Osteocyte (in vitro differentiated cells): ENCODE data around the gene BLVRB. TPM values are rescaled to one million over a fixed set of nuclear protein-coding genes. Genes with fewer than 3 reads are reported as not detected.
"Not testable (repeated sequence)": the region's sequence is repeated elsewhere in the genome, so short reads cannot be mapped to it uniquely, and the experiment has no call there.

ENCODE experiments used
- DNase-seq: peaks from one replicate; pipeline ENCODE4 v3.0.0; 2021; ENCODE audit warnings: mixed read lengths; ENCODE audit not compliant: unreplicated experiment; ENCODE audit errors: extremely low spot score
- H3K27ac Mint-ChIP-seq: one replicate; pipeline ENCODE4 v1.8.0; 2021; ENCODE audit warnings: mild to moderate bottlenecking, mixed read lengths; ENCODE audit not compliant: unreplicated experiment
- H3K27me3 Mint-ChIP-seq: one replicate; pipeline ENCODE4 v1.8.0; 2021; ENCODE audit warnings: mixed read lengths; ENCODE audit not compliant: unreplicated experiment
- H3K36me3 Mint-ChIP-seq: one replicate; pipeline ENCODE4 v1.8.0; 2021; ENCODE audit warnings: mixed read lengths; ENCODE audit not compliant: unreplicated experiment
- H3K4me1 Mint-ChIP-seq: one replicate; pipeline ENCODE4 v1.8.0; 2021; ENCODE audit warnings: mixed read lengths; ENCODE audit not compliant: unreplicated experiment
- H3K4me3 Mint-ChIP-seq: one replicate; pipeline ENCODE4 v1.8.0; 2021; ENCODE audit warnings: mild to moderate bottlenecking, moderate library complexity, mixed read lengths; ENCODE audit not compliant: unreplicated experiment
- H3K9me3 Mint-ChIP-seq: one replicate; pipeline ENCODE4 v1.8.0; 2021; ENCODE audit warnings: mixed read lengths; ENCODE audit not compliant: unreplicated experiment
- CTCF ChIP-seq: fragments of 200-600 bp; sonication (generic); IDR thresholded peaks from 2 replicates; pipeline ENCODE4 v1.5.0; 2021; ENCODE audit warnings: antibody characterized with exemption, mild to moderate bottlenecking, moderate library complexity
- total RNA-seq: library from RNA; stranded (reverse); gene quantifications from 2 replicates; pipeline ENCODE4 v1.2.1, GENCODE V29; 2021

BLVRB gene
- total RNA-seq, 1 donor from 2014 or later = 45.6 TPM

- peaks cover 40% of the 10 kb centered on the region for H3K27me3 Mint-ChIP-seq
- H3K4me1 Mint-ChIP-seq = no peaks in the 10 kb centered on the region
- no peaks in the 10 kb centered on the region for H3K36me3 Mint-ChIP-seq
- H3K9me3 Mint-ChIP-seq = no peaks in the 10 kb centered on the region
- DNase-seq = no peak
- TF ChIP-seq CTCF = no peak
- no peak overlapping the region for H3K27ac Mint-ChIP-seq
- no peak overlapping the region for H3K4me3 Mint-ChIP-seq
Observed at GRCh38 chr19:40503320-40503695, 37.8 kb upstream of the BLVRB start.

- H3K4me3 Mint-ChIP-seq = no peak overlapping the region
- no peaks in the 10 kb centered on the region for H3K36me3 Mint-ChIP-seq
- H3K9me3 Mint-ChIP-seq = no peaks in the 10 kb centered on the region
- no peak overlapping the region for H3K27ac Mint-ChIP-seq
- peaks cover 40% of the 10 kb centered on the region for H3K27me3 Mint-ChIP-seq
- no peak for TF ChIP-seq CTCF
- no peak for DNase-seq
- H3K4me1 Mint-ChIP-seq = no peaks in the 10 kb centered on the region
Observed at GRCh38 chr19:40502647-40503319, 37.2 kb upstream of the BLVRB start.

- peaks cover 40% of the 10 kb centered on the region for H3K27me3 Mint-ChIP-seq
- TF ChIP-seq CTCF = no peak
- H3K9me3 Mint-ChIP-seq = no peaks in the 10 kb centered on the region
- DNase-seq = no peak
- H3K4me1 Mint-ChIP-seq = no peaks in the 10 kb centered on the region
- H3K27ac Mint-ChIP-seq = no peak overlapping the region
- no peaks in the 10 kb centered on the region for H3K36me3 Mint-ChIP-seq
- no peak overlapping the region for H3K4me3 Mint-ChIP-seq
Observed at GRCh38 chr19:40502081-40502480, 36.5 kb upstream of the BLVRB start.

GRCh38 chr19:40501599-40501998 lies 36.1 kb upstream of the BLVRB start:
- H3K27me3 Mint-ChIP-seq = peaks cover 40% of the 10 kb centered on the region
- H3K4me3 Mint-ChIP-seq = no peak overlapping the region
- no peak overlapping the region for H3K27ac Mint-ChIP-seq
- no peaks in the 10 kb centered on the region for H3K36me3 Mint-ChIP-seq
- no peak for TF ChIP-seq CTCF
- no peak for DNase-seq
- no peaks in the 10 kb centered on the region for H3K9me3 Mint-ChIP-seq
- no peaks in the 10 kb centered on the region for H3K4me1 Mint-ChIP-seq

GRCh38 chr19:40500678-40501530 lies 35.4 kb upstream of the BLVRB start:
- peaks cover 35% of the 10 kb centered on the region for H3K27me3 Mint-ChIP-seq
- not testable (repeated sequence) for H3K4me3 Mint-ChIP-seq, H3K27ac Mint-ChIP-seq, H3K9me3 Mint-ChIP-seq, DNase-seq, H3K36me3 Mint-ChIP-seq, H3K4me1 Mint-ChIP-seq
